T-helper 9 cell (primary cell): ENCODE data around the gene BCAN.

Experiments used
- DNase-seq: peaks from one replicate; pipeline ENCODE4 v3.0.0-alpha.2; 2020

Gene BCAN

GRCh38 chr1:156703336-156703735 lies 61.4 kb downstream of the BCAN start:
- DNase-seq, result no peak

GRCh38 chr1:156703741-156704140 lies 61.8 kb downstream of the BCAN start:
- no peak for DNase-seq

GRCh38 chr1:156704166-156704711 lies 62.3 kb downstream of the BCAN start:
- no peak for DNase-seq

GRCh38 chr1:156704930-156705320 lies 63.0 kb downstream of the BCAN start:
- peak; percentile 21 for DNase-seq

GRCh38 chr1:156705321-156705917 lies 63.5 kb downstream of the BCAN start, which contains the start of gene CRABP2:
Gene CRABP2 (minus strand): TSS chr1:156705583. CDS start chr1:156705446, 137 bp downstream.
- DNase-seq, result peak; percentile 23

- peak; percentile 78 for DNase-seq
Measured at GRCh38 chr1:156705918-156706656, 64.2 kb downstream of the BCAN start.

GRCh38 chr1:156706657-156707416 lies 64.9 kb downstream of the BCAN start:
- no peak for DNase-seq

- no peak for DNase-seq
Measured at GRCh38 chr1:156707417-156708217, 65.7 kb downstream of the BCAN start.

- DNase-seq, result no peak
Measured at GRCh38 chr1:156708218-156708661, 66.3 kb downstream of the BCAN start.

GRCh38 chr1:156709031-156709430 lies 67.1 kb downstream of the BCAN start:
- no peak for DNase-seq
